Type B pancreatic cell (in vitro differentiated cells): ENCODE data around the gene TIAM1. TPM values are rescaled to one million over a fixed set of nuclear protein-coding genes. Genes with fewer than 3 reads are reported as not detected.

ENCODE experiments used
- DNase-seq: peaks from one replicate; pipeline ENCODE4 v3.0.0; 2021; ENCODE audit warnings: mixed read lengths; ENCODE audit not compliant: unreplicated experiment; ENCODE audit errors: extremely low spot score
- H3K27ac Mint-ChIP-seq: 2 replicates; pipeline ENCODE4 v1.8.0; 2021; ENCODE audit warnings: mild to moderate bottlenecking, mixed read lengths
- H3K27me3 Mint-ChIP-seq: 2 replicates; pipeline ENCODE4 v1.8.0; 2021; ENCODE audit warnings: mixed read lengths
- H3K36me3 Mint-ChIP-seq: 2 replicates; pipeline ENCODE4 v1.8.0; 2021; ENCODE audit warnings: mixed read lengths
- H3K4me1 Mint-ChIP-seq: one replicate; pipeline ENCODE4 v1.8.0; 2021; ENCODE audit warnings: mixed read lengths; ENCODE audit not compliant: unreplicated experiment
- H3K4me3 Mint-ChIP-seq: 2 replicates; pipeline ENCODE4 v1.8.0; 2021; ENCODE audit warnings: mild to moderate bottlenecking, mixed read lengths
- H3K9me3 Mint-ChIP-seq: 2 replicates; pipeline ENCODE4 v1.8.0; 2021; ENCODE audit warnings: mixed read lengths
- total RNA-seq: library from RNA; stranded (reverse); gene quantifications from 2 replicates; pipeline ENCODE4 v1.2.1, GENCODE V29; 2021; ENCODE audit warnings: low replicate concordance
- TF ChIP-seq, protein P1 (sequence below): fragments of 200-600 bp; sonication (generic); conservative IDR thresholded peaks from 2 replicates; pipeline ENCODE4 v1.5.0; 2021; ENCODE audit warnings: antibody characterized with exemption, mild to moderate bottlenecking

Gene TIAM1
- total RNA-seq, 1 donor from 2014 or later, result 49.3 TPM

DNA sequence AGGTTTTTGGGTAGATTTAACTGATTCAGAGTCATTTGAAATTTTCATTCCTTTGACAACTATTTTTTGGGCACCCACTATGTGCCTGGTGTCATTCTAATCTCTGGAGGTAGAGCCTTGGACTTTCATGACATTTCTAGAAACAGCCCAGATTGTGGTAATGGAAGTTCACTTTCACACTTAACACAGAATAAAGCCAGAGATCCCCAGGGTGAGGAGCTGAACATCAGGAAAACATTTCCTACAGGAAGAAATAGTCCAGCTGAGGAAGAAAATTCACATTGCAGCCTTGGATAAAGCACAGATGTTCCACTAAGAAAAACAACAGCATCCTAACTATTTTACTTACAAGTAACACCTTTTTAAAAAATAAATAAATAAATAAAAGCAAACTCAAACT, 203.4 kb downstream of the TIAM1 start:
- H3K4me3 Mint-ChIP-seq, result no peak overlapping the region
- TF ChIP-seq, protein P1, sequence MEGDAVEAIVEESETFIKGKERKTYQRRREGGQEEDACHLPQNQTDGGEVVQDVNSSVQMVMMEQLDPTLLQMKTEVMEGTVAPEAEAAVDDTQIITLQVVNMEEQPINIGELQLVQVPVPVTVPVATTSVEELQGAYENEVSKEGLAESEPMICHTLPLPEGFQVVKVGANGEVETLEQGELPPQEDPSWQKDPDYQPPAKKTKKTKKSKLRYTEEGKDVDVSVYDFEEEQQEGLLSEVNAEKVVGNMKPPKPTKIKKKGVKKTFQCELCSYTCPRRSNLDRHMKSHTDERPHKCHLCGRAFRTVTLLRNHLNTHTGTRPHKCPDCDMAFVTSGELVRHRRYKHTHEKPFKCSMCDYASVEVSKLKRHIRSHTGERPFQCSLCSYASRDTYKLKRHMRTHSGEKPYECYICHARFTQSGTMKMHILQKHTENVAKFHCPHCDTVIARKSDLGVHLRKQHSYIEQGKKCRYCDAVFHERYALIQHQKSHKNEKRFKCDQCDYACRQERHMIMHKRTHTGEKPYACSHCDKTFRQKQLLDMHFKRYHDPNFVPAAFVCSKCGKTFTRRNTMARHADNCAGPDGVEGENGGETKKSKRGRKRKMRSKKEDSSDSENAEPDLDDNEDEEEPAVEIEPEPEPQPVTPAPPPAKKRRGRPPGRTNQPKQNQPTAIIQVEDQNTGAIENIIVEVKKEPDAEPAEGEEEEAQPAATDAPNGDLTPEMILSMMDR, result no peak
- H3K4me1 Mint-ChIP-seq, result peaks cover 25% of the 10 kb centered on the region
- H3K27me3 Mint-ChIP-seq, result no peaks in the 10 kb centered on the region
- H3K36me3 Mint-ChIP-seq, result peaks cover 14% of the 10 kb centered on the region
- H3K27ac Mint-ChIP-seq, result no peak overlapping the region
- H3K9me3 Mint-ChIP-seq, result no peaks in the 10 kb centered on the region
- DNase-seq, result no peak

DNA sequence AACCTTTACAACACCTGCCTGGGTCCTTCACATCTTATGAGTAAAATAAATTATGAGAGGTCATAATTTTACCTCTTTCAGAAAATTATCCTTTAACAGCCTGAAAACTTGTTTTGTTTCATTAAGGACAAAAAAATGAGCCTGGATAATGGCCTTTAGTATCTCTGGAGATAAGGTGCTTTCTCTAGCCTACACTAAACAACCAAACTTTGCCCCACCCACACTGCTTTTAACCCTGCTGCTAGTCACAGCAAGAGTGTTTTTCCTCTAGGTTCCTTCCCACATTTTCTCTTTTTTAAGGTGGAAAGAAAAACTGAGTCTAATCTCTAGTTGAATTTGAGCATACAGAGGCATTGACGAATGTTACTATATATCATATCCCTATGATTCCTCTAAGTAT, 204.0 kb downstream of the TIAM1 start:
- TF ChIP-seq, protein P1, result no peak
- Mint-ChIP-seq H3K27me3 (no peaks in the 10 kb centered on the region), H3K4me1 (peaks cover 30% of the 10 kb centered on the region), H3K9me3 (no peaks in the 10 kb centered on the region), H3K36me3 (peaks cover 19% of the 10 kb centered on the region), H3K4me3 (no peak overlapping the region), H3K27ac (peak overlapping the region; percentile 39)
- DNase-seq, result no peak

DNA sequence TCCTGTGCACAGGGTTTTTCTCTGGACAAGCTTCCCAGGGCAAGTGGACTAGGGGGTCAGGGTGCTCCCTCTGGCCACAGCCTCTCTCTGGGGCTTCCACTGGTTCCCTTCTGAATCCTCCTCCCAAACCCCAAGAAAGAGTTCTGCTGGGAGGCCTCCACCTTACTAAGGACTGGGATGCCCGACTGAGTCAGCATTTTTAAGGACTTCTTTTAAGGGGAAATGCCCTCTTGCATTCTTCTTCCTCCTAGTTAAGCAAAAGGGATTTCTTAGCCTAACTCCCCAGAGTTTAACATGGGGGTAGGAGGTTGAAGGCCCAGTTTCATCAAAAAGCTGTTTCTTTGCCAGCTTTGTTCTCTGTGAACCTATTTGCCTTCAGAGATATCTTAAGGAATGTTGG, 206.1 kb downstream of the TIAM1 start:
- H3K9me3 Mint-ChIP-seq, result no peaks in the 10 kb centered on the region
- peaks cover 30% of the 10 kb centered on the region for H3K4me1 Mint-ChIP-seq
- no peak overlapping the region for H3K4me3 Mint-ChIP-seq
- DNase-seq, result no peak
- TF ChIP-seq, protein P1, result no peak
- no peaks in the 10 kb centered on the region for H3K27me3 Mint-ChIP-seq
- no peak overlapping the region for H3K27ac Mint-ChIP-seq
- peaks cover 35% of the 10 kb centered on the region for H3K36me3 Mint-ChIP-seq

DNA sequence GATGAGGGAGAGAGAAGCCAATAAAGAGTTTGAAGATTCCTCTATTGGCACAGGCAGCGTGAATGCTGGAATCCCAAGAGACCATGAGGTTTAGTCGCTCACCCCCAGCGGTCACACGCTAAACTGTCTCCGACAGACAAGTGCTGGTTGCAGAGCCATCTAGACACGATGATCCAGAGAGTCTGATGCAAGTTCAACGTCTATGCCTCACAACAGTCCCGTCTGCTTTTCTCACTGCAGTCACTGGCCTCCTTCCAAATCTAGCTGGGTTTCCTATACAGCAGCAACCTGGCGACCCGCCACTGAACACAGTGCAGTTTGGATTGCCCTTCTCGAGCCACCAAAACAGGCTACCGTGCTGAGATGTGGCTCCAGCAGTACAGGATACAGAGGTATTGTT, 207.2 kb downstream of the TIAM1 start:
- TF ChIP-seq, protein P1, result no peak

DNA sequence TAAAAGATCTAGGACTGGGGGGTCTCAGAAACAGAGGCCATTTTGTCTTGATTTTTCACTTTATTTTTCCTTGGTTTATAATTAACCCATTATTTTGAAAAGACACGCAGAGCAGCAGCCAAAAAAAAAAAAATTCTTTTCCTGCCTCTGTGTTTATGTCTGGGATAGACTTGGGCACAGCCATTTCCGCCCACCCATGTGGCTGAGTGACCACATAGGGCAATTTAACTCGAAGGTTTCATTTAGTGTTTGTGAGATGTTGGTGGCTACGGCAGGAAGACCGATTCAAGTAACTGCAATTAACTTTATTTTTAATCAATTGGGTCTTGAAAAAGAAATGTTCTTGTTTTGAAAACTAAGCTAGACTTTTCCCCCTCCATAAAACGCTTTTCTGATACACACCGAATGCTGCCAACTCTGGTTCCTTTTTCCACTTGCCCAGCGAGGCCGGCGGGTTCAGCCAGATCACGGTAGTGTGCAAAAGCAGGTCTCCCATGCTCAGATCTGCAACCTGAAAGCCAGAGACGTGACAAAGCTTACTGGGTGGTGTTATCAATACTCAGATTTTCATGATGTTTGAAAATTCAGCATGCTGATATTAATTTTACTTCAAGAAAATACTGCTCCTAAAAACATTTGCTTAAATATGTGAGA, 208.4 kb downstream of the TIAM1 start:
- DNase-seq, result no peak
- H3K4me1 Mint-ChIP-seq, result peaks cover 17% of the 10 kb centered on the region
- no peak overlapping the region for H3K27ac Mint-ChIP-seq
- H3K27me3 Mint-ChIP-seq, result no peaks in the 10 kb centered on the region
- TF ChIP-seq, protein P1, result no peak
- H3K9me3 Mint-ChIP-seq, result no peaks in the 10 kb centered on the region
- H3K36me3 Mint-ChIP-seq, result peaks cover 39% of the 10 kb centered on the region
- H3K4me3 Mint-ChIP-seq, result no peak overlapping the region

More for the DNA sequence above, 207.2 kb downstream of the TIAM1 start:
- H3K27me3 Mint-ChIP-seq, result no peaks in the 10 kb centered on the region
- no peaks in the 10 kb centered on the region for H3K9me3 Mint-ChIP-seq
- no peak for DNase-seq
- H3K36me3 Mint-ChIP-seq, result peaks cover 33% of the 10 kb centered on the region
- H3K27ac Mint-ChIP-seq, result no peak overlapping the region
- no peak overlapping the region for H3K4me3 Mint-ChIP-seq
- H3K4me1 Mint-ChIP-seq, result peaks cover 27% of the 10 kb centered on the region
